Measurements from ENCODE around the gene PROM1. TPM values are rescaled to one million over a fixed set of nuclear protein-coding genes. Genes with fewer than 3 reads are reported as not detected.

PROM1 gene
- 0.30 to 0.75 TPM (median 0.53 TPM) in 5 replicates for total RNA-seq (2022; extraction: Qiagen RNA extraction)

GRCh38 chr4:16083241-16084191, at the start of gene PROM1:
Gene PROM1 (minus strand): TSS chr4:16084023. CDS start chr4:16075906, 8,117 bp downstream.

GRCh38 chr4:15963001-15963451, 120.8 kb downstream of the PROM1 start, which contains the start of gene FGFBP2:
Gene FGFBP2 (minus strand): TSS chr4:15963175. CDS start chr4:15963129, 46 bp downstream.

GRCh38 chr4:15938640-15939039, 145.2 kb downstream of the PROM1 start, which contains the start of gene FGFBP1:
Gene FGFBP1 (minus strand): TSS chr4:15938740. CDS start chr4:15936632, 2,108 bp downstream.

Other genes starting within 250 kb of the PROM1 start
- 2.2 to 2.5 TPM (median 2.3 TPM) in 5 replicates for gene FGFBP1, start 145.3 kb downstream of the PROM1 start, total RNA-seq (2022; extraction: Qiagen RNA extraction)
- 0.19 to 0.35 TPM (median 0.23 TPM) in 4 of 5 replicates, not detected in the other for gene FGFBP2, start 120.8 kb downstream of the PROM1 start, total RNA-seq (2022; extraction: Qiagen RNA extraction)
- 12.3 to 17.2 TPM (median 14.3 TPM) in 5 replicates for gene TAPT1, start 142.4 kb upstream of the PROM1 start, total RNA-seq (2022; extraction: Qiagen RNA extraction)

All from A549 treated with dexamethasone at 1 μM for 4 hours (cell line).